ENCODE data around the gene NUBPL.

DNA sequence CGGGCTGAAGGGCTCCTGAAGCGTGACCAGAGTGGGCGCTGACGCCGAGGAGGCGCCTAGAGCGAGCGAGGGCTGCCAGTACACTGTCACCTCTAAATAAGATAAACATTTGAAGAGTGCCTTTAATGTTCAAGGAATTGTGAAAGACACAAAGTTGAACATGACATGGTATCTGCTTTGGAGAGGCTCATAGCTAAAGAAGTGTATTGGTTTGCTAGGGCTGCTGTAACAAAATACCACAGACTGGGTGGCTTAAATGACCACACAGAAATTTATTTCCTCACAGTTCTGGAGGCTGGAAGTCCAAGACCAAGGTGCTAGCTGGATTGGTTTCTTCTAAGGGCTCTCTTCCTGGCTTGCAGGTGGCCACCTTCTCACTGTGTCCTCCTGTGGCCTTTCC is 33.7 kb upstream of the NUBPL start:
- TF ChIP-seq, protein P1, sequence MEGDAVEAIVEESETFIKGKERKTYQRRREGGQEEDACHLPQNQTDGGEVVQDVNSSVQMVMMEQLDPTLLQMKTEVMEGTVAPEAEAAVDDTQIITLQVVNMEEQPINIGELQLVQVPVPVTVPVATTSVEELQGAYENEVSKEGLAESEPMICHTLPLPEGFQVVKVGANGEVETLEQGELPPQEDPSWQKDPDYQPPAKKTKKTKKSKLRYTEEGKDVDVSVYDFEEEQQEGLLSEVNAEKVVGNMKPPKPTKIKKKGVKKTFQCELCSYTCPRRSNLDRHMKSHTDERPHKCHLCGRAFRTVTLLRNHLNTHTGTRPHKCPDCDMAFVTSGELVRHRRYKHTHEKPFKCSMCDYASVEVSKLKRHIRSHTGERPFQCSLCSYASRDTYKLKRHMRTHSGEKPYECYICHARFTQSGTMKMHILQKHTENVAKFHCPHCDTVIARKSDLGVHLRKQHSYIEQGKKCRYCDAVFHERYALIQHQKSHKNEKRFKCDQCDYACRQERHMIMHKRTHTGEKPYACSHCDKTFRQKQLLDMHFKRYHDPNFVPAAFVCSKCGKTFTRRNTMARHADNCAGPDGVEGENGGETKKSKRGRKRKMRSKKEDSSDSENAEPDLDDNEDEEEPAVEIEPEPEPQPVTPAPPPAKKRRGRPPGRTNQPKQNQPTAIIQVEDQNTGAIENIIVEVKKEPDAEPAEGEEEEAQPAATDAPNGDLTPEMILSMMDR (IDR thresholded peaks at IDR 0.05; ENCODE audit: low read depth, low read length, poor library complexity, severe bottlenecking) = no peak
- TF ChIP-seq EZH2phosphoT487 (IDR thresholded peaks at IDR 0.05; ENCODE audit: borderline replicate concordance, low read length) = no peak

Data from DOHH2 (cell line).